HG02884 (cell line): ENCODE results near the gene ACSL5.

ENCODE experiments used
- ATAC-seq: cut with Tn5 transposase; IDR thresholded peaks from one replicate; pipeline ENCODE4 v1.9.1; 2021; ENCODE audit warnings: mild to moderate bottlenecking, moderate library complexity; ENCODE audit not compliant: unreplicated experiment

ACSL5 gene, protein sequence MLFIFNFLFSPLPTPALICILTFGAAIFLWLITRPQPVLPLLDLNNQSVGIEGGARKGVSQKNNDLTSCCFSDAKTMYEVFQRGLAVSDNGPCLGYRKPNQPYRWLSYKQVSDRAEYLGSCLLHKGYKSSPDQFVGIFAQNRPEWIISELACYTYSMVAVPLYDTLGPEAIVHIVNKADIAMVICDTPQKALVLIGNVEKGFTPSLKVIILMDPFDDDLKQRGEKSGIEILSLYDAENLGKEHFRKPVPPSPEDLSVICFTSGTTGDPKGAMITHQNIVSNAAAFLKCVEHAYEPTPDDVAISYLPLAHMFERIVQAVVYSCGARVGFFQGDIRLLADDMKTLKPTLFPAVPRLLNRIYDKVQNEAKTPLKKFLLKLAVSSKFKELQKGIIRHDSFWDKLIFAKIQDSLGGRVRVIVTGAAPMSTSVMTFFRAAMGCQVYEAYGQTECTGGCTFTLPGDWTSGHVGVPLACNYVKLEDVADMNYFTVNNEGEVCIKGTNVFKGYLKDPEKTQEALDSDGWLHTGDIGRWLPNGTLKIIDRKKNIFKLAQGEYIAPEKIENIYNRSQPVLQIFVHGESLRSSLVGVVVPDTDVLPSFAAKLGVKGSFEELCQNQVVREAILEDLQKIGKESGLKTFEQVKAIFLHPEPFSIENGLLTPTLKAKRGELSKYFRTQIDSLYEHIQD

DNA sequence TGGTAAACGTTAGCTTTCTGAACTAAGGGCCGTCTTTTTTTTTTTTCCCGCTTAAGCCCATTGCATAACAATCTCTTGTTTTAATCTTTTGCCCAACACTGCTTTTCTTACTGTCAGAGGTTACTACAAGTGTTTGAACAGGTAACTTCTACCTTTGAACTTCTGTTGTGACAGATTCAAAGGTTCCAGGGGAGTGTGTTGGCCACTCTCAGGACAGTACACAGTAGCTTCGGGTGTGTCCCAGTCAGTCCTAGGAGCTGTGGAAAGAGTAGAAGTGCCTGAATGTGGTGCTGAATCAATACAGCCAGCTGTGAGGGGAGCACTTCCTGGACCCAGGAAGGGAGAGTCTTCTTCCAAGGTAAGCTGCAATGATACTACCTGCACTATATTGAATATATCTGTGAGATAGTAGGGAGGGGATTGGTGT is at the start of gene ACSL5:
Gene ACSL5, plus strand, starts transcription at position 205 of the 427 bp plus-strand sequence. CDS start 20,831 bp downstream, outside the sequence.
- no peak for ATAC-seq

DNA sequence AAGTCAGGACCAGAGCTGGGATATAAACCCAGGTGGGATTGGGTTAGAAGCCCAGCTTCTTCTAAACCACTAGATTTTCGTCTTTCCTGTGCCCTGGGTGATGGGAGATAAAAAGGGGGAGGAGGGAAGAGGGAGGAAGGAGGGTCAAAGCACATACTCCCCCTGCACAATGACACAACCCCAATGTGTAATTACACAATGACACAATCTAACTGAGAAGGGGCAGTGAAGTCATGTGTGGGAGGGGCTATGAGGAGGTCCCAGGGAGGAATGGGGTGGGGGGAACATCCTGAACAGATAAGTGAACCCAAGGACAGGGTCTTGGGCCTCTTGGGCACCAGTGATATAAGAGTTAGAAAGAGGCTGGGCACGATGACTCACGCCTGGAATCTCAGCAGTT is 46.2 kb upstream of the ACSL5 start:
- no peak for ATAC-seq

DNA sequence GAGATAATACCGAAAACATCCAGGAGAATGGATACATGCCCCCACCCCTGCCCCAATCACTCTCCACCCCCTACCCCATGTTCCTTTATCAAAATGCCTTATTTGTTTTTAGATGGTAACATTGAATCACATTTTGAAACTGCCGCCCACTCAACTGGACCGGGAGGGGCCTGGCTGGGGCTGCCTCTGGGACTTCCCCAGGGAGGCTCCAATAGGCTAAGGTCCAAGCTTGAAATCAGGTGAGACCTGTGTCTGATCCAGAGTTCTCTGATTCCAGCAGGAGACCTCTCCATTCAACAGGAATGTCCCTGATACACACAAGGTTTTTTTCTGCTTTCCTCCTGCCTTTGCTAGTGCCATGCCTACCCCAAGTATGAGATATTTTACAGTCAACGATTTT is 43.8 kb upstream of the ACSL5 start:
- ATAC-seq, result peak; percentile 74

DNA sequence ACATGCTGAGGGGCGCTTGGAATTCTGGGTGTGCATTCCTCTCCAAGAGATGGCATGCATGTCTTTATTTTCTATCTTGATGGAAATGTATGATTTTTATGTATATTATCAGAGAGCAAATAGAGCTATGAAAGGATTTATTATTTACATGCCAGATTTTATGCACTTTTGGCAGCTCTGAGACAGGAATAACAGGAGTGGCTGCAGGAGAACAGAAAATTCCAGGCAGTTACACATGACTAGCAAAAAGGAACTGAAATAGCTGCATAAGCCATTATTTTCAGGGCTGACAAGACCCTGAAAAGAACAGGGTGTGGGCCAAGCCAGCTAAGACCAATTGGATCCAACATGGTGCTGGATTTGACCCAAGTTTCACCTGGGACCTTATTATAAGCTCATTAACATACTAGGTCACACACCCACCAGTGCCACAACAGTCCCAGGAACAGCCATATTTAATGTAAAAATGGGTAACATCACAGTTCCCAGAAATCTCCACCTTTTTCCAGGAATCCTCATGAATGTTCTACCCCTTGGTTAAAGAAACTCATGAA is 43.2 kb upstream of the ACSL5 start:
- no peak for ATAC-seq

DNA sequence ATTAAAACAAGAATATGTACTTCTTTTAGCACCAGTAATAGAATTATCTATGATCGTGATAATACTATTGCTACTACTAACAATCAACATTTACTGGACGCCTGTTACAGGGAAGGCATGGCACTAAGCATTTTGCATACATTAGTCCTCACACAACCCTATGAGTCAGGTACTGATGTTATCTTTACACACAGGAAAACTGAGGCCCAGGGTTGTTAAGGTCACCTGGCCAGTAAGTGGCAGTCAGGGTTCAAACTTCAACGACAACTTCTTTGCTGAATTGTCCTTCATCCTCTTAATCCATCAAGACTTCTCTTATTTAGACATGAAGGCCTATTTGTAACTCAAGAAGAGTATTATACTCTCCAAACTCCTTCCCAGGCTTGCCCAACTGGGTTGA is 41.9 kb upstream of the ACSL5 start:
- ATAC-seq, result no peak

DNA sequence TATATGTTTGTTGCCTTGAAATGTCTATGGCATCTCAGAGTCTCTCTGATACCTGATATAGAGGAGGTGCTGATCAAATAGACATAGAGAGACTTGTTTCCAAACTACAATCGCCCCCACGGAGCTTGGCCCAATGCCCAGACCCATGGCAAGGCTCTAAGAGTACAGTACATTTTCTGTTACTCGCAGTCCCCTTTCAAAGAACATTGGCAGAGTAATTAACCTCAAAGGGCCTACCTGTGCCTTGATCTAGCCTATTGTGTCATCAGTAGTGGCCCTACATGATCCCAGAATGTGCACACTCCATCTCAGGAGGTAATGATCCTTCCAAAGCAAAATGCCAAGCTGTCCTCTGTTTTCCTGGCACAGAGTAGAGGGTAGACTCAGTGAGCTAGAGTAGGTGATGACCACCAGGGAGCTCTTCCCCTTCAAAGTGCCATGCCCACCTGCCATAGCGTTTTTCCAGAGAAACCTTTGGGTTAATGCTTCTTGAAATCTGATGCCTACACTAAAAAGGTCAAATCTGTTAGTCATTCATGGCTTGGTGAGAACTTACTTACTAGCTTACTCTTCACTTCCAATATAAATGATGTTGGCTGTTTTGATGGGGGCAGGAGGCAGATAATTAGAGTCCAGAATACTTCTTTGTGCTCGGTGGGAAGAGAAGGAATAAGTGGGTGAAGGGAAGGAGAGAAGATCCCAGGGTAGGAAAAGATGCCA is 41.2 kb upstream of the ACSL5 start:
- ATAC-seq, result no peak

DNA sequence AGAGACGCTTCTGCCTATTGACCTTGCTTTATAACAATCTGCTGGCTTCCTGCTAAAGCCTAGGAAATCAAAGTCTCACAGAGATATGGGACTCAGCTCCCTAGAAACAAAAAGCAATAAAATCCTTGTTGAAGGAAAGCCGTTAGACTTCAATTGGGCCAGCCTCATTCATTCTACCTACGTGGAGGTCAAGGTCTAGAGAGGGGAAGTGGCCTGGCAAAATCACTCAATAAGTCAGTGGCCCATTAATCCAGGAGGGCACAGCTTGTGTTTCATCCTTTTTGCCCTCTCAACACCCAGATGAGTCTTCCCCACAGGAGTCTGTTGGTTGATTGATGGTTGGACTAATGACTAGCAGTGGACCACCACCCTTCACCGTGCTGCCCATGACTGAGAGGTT is 40.5 kb upstream of the ACSL5 start:
- ATAC-seq, result no peak

DNA sequence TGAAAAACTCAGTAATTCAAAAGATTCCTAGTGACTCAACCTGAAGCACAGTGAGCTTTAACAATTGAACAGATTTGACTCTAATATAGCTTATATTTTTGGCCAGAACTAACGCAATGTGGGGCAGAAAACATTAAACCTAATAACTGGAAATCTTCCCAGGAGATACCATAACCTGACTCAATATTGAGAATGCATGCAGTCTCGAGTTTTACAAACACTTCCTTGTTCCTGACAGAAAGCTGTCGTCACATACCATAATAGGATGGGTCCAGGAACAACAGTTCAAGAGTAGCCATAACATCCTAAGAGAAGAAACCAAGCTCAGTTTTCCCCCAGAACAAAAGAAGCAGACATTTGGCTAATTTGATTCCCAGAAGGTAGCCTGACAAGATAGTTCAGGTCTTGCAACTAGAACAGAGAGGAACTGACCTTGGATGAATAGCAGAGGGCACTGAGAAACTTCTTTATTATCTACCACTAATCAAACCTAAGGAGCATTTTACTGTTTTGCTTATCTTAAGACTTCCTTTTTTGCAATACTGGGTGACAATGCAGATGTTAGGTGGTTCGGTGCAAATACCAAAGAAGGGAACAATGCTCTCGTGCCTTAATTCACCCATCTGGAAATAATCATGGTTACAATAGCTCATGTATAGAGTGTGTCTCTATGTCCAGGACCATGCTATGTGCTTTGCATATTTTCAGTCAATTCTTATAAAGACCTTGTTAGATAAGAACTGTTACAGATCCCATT is 38.6 kb upstream of the ACSL5 start:
- no peak for ATAC-seq

DNA sequence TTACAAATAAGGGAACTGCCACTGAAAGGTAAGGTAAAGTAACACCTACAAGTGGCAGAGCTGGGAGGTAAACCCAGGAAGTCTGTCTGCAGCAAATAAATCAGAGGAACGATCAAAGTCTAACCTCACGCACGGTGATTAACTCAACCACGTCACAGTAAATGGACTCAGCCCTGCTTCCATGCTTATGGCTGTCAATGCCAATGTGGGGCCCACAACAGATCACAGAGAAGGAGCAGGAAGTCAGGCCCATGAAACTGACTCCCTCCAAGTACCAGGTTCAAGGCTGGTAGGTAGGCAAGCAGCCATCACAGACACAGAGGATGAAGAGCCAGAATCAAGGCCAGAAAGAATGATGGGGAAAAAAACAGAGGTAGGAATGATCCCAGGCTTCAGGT is 38.0 kb upstream of the ACSL5 start:
- no peak for ATAC-seq

DNA sequence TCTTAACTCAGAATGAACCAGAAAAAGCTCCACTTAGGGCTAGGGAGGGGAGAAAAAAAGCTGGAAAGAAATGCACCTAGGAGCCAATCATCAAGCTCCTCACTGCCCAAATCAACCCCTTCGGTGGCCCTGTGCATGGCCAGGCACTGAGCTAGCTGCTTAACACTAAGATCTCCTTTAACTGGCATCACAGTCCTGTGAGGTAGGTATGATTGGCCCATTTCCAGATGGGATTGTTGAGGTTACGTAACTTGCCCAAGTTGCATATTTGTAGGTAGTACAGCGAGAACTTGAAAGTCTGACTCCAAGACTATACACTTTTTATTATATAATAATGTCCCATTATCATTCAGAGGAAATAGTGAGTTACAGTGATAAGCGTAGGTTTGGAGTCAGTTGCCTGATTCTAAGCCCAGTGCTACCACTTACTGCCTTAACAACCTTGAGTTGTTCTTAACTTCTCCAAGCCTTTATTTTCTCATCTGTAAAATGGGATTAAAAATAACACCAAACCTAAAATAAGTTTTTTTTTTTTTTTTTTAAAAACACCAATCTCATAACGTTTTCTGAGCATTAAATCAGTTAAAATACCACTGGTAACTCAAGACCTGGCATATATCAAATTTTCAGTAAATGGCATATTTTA is 37.2 kb upstream of the ACSL5 start:
- no peak for ATAC-seq

DNA sequence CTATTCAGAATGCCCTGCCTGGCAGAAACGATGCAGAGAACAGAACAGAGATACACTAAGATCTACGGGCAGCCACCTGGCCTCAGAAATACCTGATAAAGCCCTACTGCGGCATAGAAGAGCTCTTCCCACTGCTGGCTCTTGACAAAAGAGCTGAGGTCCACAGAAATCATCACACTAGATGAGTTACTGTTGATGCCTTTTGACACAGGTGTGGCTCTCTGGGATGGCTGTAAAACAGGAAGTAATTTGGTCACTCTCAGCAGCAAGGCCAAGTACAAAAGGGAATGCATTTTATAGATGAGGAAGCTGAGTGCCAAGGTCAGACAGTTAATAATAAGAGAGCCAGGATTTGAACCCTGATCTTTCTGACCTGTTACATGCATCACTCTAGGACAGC is 35.0 kb upstream of the ACSL5 start:
- ATAC-seq, result no peak

DNA sequence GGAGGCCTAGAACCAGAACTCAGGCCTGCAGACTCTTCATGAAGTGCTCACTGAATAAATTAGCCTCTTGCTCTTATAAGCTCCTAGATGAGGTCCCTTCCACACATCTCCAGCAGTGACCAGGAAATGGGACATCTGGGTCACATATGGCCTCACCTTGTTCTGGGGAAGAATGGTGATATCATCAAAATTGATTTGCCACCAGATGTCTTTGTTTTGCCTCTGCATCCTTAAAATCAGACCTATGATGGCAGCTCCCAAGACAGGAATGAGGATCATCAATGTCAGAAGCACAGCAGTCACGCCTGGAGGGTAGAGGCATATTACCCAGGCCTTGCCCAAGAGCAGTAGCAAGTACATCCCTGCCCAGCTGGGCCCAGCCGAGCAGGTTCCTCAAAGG is 33.3 kb upstream of the ACSL5 start:
- no peak for ATAC-seq

DNA sequence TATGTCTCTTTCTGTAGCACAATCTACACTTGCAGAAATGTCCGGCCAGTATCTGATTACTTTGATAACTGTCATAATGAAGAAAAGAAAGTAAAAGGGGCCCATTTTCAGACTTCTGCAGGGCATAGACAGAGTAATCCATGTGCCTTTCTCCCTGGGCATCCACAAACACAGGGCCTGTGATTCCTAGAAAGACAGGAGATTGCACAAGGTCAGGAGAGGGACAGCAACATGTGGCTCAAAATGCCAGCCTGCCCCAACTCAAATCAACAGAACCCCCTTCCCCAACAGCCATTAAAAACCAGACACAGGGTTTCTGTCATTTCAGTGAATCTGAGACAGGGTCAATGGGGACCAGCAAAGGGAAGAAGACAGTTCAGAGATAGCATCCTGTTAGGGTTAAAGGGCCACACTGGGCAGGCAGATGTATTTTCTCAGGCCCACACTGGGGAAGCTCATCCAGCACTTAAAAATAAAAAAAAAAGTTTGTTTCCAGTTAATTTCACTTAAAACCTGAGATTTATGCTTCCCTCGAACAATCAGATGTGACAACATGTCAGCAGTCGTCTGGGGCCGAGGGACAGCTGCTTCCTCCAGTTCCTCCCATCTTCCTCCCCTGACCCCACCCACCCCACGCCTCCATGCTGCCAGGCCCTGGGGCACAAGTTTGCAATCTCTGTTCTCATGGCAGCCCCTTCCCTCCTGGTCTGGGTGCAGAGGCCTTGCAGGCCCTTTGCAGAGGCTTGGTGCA is 30.7 kb upstream of the ACSL5 start:
- ATAC-seq, result no peak

DNA sequence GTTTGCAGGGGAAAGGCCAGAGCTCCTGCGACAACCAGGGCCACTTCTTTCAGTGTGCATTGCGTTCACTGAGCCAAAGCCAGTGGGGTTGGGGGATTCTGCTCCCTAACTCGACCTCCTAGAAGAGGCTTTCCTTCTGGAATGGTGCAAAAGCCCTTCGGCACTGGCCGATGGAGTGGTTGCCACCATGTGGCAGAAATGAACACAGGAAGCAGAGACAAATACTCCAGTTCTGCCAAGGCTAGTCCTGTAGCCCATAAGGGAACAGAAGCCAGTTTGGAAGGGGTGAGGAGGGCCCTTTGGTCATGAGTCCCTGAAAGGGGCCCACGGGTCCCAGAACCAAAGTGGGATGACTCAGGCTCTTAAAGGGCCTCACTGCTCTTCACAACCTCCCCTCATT is 29.7 kb upstream of the ACSL5 start:
- no peak for ATAC-seq

DNA sequence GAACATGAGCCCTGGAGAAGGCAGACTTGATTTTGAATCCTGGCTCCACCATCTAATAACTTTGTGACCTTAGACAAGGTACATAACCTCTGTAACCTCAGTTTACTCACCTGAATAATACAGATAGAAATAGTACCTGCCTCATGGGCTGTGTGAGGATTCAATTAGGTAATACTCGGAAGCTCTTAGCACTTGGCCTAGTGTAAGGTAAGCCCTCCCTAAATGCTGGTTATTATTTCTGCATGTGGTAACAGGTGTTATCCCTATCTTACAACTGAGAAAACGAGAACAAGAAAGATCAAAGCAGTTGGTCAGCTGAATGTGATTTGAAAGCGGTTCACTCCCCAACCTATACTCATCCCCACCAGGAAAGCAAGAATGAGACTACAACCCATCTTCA is 28.7 kb upstream of the ACSL5 start:
- no peak for ATAC-seq

DNA sequence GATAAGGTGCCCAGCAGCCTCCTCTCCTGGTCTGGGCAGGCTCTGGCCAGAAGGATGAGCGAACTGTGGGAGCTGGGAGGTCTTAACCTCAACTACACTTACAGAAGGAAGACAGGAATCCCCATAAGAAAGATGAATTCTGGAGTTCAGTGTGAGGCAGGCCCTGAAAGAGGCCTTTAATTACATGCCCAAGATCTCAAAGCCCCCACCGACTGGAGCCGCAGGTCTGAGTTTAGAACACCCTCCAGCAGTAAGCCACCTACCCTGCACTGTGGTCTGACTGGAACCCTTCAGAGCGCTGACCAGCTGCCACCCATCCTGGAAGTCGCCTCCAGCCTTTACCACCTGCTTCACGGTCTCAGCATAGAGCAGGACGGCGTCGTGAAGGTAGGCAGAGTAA is 28.2 kb upstream of the ACSL5 start:
- no peak for ATAC-seq

DNA sequence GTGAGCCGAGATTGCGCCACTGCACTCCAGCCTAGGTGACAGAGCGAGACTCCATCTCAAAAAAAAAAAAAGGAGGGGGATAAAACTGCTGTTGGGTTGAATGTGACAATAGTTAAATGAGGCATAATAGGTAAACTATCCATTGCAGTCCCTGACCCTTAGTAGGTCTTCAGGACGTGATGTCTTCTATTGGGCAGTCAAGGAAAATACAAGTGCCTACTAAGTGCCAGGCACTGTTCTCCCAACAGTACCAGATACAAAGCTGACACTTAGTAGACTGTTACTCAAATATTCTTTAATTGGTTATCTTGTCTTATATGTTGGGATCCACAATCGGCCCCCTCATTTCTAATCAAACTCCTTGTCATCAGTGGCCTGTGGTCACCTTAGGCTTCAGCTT is 27.1 kb upstream of the ACSL5 start:
- ATAC-seq, result no peak

DNA sequence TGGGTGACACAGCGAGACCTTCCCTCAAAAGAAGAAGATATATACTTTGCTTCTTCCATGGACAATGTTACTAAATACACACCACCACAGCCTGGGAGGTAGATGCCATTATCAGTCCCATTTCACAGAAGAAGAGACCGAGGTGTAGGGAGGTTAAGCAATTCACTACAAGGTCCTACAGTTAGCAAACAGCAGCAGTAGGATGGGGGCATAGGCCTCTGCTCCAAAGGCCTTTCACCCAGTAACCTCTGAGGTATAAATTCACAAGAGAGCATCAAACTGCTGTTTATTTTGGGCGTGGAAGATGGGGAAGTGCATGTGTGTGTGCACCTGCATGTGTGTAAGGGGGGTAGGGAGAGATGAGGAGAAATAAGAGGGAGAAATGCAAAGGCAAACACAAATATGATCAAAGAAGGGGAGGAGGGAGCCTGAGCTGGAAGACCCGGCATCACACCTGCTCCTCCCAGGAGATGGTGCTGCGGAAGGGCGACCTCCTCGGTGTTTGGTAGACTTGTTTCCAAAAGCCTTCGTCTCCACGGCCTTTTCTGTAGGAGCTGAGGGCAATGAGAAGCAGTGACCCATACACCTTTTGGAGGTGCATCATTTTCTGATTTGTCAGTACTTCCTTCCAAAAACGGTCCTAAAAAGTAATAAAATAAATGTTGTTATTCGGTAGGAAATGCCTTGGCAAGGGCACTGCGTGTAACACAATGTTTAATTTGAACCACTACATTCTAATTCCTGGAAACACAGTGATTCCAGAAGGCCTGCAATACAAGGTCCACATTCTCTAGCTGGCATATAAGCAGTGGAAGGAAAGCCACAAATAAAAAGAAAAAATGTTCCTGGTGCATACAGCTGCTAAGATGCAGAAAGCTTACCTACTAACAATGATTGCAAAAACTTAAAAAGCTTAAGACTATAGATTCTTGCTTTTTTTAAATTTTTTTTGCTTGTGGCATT is 25.9 kb upstream of the ACSL5 start:
- ATAC-seq, result no peak
